Measurements from ENCODE around the gene TNFAIP8L3. TPM values are rescaled to one million over a fixed set of nuclear protein-coding genes. Genes with fewer than 3 reads are reported as not detected.

Gene TNFAIP8L3
- total and polyA plus RNA-seq, 2 of the 4 experiments (the other 2 are of a cell fraction): 0.29 to 0.90 TPM

DNA sequence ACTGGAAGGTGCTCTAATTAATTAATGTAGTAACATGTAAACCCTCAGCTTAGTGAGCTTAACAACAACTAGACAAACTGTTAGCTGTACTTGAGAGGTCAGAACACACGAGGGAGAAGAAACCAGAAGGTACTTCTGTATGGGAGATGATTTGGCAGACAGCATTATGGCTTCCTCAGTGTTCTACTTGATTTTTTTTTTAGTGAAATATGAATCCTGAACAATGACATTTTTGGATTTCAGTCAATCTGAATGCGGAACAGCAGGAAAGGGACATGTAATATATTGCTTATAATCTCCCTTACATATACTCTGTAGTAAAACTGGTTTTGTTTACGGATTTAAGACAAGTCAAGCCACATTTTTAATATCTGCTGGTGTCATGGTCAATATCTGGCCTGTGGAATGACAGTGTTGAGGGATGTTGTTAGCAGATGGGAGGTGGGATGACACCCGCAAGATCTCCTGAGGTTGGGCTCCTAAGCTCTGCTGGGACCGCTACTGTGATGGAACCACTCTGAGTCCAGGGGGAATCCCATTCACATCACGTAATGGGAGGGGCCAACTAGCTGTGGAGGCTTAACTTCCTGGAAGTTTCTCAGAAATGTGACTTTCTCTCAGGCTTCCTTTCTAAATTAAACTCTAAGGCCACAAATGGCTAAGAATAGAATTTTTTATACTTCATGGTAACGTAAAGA, 18.7 kb downstream of the TNFAIP8L3 start:
- no peak overlapping the region for H3K23ac ChIP-seq (ENCODE audit: low read depth, low read length)
- no peak overlapping the region for H3K4me2 ChIP-seq (ENCODE audit: low read depth, low read length)
- H3K9me3 ChIP-seq (ENCODE audit: control insufficient read depth, insufficient read depth, low read length): no peaks in the 10 kb centered on the region
- ATAC-seq (ENCODE audit: low read depth) (no peak), DNase-seq (no peak)
- H4K8ac ChIP-seq (ENCODE audit: low read depth in 2 of 2, low read length in 2 of 2): no peak overlapping the region
- H2AK5ac ChIP-seq (ENCODE audit: low read depth, low read length): no peak overlapping the region
- no peak for TF ChIP-seq CEBPB (IDR thresholded peaks at IDR 0.05; ENCODE audit: low read depth, low read length)
- TF ChIP-seq POLR2A (IDR thresholded peaks at IDR 0.05; ENCODE audit: low read depth, low read length): no peak
- TF ChIP-seq MXI1 (IDR thresholded peaks at IDR 0.05; ENCODE audit: borderline replicate concordance, low read depth, low read length): no peak
- TF ChIP-seq RCOR1 (IDR thresholded peaks at IDR 0.05; ENCODE audit: insufficient replicate concordance, low read length): no peak
- no peak for TF ChIP-seq BHLHE40 (IDR thresholded peaks at IDR 0.05; ENCODE audit: low read depth, low read length)
- TF ChIP-seq, protein P1, sequence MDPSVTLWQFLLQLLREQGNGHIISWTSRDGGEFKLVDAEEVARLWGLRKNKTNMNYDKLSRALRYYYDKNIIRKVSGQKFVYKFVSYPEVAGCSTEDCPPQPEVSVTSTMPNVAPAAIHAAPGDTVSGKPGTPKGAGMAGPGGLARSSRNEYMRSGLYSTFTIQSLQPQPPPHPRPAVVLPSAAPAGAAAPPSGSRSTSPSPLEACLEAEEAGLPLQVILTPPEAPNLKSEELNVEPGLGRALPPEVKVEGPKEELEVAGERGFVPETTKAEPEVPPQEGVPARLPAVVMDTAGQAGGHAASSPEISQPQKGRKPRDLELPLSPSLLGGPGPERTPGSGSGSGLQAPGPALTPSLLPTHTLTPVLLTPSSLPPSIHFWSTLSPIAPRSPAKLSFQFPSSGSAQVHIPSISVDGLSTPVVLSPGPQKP (IDR thresholded peaks at IDR 0.05; ENCODE audit: borderline replicate concordance, low read depth, low read length): no peak
- TF ChIP-seq, protein P2, sequence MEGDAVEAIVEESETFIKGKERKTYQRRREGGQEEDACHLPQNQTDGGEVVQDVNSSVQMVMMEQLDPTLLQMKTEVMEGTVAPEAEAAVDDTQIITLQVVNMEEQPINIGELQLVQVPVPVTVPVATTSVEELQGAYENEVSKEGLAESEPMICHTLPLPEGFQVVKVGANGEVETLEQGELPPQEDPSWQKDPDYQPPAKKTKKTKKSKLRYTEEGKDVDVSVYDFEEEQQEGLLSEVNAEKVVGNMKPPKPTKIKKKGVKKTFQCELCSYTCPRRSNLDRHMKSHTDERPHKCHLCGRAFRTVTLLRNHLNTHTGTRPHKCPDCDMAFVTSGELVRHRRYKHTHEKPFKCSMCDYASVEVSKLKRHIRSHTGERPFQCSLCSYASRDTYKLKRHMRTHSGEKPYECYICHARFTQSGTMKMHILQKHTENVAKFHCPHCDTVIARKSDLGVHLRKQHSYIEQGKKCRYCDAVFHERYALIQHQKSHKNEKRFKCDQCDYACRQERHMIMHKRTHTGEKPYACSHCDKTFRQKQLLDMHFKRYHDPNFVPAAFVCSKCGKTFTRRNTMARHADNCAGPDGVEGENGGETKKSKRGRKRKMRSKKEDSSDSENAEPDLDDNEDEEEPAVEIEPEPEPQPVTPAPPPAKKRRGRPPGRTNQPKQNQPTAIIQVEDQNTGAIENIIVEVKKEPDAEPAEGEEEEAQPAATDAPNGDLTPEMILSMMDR (conservative IDR thresholded peaks at IDR 0.05; ENCODE audit: low read depth, low read length): no peak
- TF ChIP-seq CHD1 (IDR thresholded peaks at IDR 0.05; ENCODE audit: low read depth, low read length): no peak
- TF ChIP-seq FOS (IDR thresholded peaks at IDR 0.05; ENCODE audit: low read depth, low read length): no peak
- TF ChIP-seq MAZ (IDR thresholded peaks at IDR 0.05; ENCODE audit: borderline replicate concordance, low read depth, low read length): no peak
- no peak for TF ChIP-seq RFX5 (IDR thresholded peaks at IDR 0.05; ENCODE audit: low read depth, low read length)
- TF ChIP-seq MAFK (IDR thresholded peaks at IDR 0.05; ENCODE audit: low read depth, low read length): no peak
- TF ChIP-seq, protein P3, sequence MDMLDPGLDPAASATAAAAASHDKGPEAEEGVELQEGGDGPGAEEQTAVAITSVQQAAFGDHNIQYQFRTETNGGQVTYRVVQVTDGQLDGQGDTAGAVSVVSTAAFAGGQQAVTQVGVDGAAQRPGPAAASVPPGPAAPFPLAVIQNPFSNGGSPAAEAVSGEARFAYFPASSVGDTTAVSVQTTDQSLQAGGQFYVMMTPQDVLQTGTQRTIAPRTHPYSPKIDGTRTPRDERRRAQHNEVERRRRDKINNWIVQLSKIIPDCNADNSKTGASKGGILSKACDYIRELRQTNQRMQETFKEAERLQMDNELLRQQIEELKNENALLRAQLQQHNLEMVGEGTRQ (IDR thresholded peaks at IDR 0.05; ENCODE audit: low read depth, low read length): no peak
- TF ChIP-seq NFE2L2 (IDR thresholded peaks at IDR 0.05; ENCODE audit: low read depth, low read length): no peak
- TF ChIP-seq SMC3 (IDR thresholded peaks at IDR 0.05; ENCODE audit: low read depth, low read length): no peak
- no peak for TF ChIP-seq RAD21 (IDR thresholded peaks at IDR 0.05; ENCODE audit: low read length)
- H3K18ac ChIP-seq (ENCODE audit: low read depth, low read length): no peak overlapping the region
- no peak overlapping the region for H3K9ac ChIP-seq (ENCODE audit: low read depth, low read length)
- no peak overlapping the region for H2AFZ ChIP-seq (replicated peaks; ENCODE audit: low read length, poor library complexity)
- H4K20me1 ChIP-seq (ENCODE audit: insufficient read depth, low read length): no peaks in the 10 kb centered on the region
- no peak overlapping the region for H3K27ac ChIP-seq (ENCODE audit: insufficient read depth, low read length)
- H2BK5ac ChIP-seq (ENCODE audit: low read depth, low read length, poor library complexity, severe bottlenecking): no peak overlapping the region
- in situ Hi-C loops (cut with MboI; ENCODE audit: low sequenced_read_pairs) (no loop called here), intact Hi-C loops (cut with micrococcal nuclease) (no loop called here), dilution Hi-C loops (cut with HindIII; ENCODE audit: low sequenced_read_pairs, unreplicated experiment) (no loop called here)
- ChIA-PET POLR2A (ENCODE audit: unreplicated experiment) (no interaction called here), CTCF (interaction anchor here (0.6 kb wide), 1 partner anchor 11 kb away, joined by 3 read pairs; no protein-coding TSS in a partner anchor)
- no peak overlapping the region for H3K14ac ChIP-seq (replicated peaks; ENCODE audit: low read depth, low read length)
- no peak overlapping the region for H4K5ac ChIP-seq (ENCODE audit: low read depth, low read length)
- no peak overlapping the region for H2BK120ac ChIP-seq (ENCODE audit: low read depth, low read length)
- no peak overlapping the region for H4K91ac ChIP-seq (ENCODE audit: insufficient read depth, low read depth, low read length)
- H2BK15ac ChIP-seq (ENCODE audit: low read depth, low read length): no peak overlapping the region
- H3K4me1 ChIP-seq (ENCODE audit: control insufficient read depth, insufficient read depth, low read length): no peaks in the 10 kb centered on the region
- BruUV-seq (replicated peaks): no TSS peak
- no peaks in the 10 kb centered on the region for H3K36me3 ChIP-seq (ENCODE audit: control insufficient read depth, insufficient read depth, low read length)
- no peak overlapping the region for H3K4me3 ChIP-seq (ENCODE audit: insufficient read depth, low read depth, low read length)
- H3K79me1 ChIP-seq (ENCODE audit: low read depth in 1 of 2, low read length in 2 of 2): no peaks in the 10 kb centered on the region
- no peak overlapping the region for H3K4ac ChIP-seq (ENCODE audit: low read depth, low read length)
- H3K56ac ChIP-seq (ENCODE audit: extremely low read depth, insufficient read depth, low read length): no peak overlapping the region
- no CpG with 5 or more reads among the region's 7 CpGs for WGBS, 2 experiments (ENCODE audit: extremely low coverage in 2 of 2, insufficient read length in 1 of 2)
- H2AK9ac ChIP-seq (replicated peaks; ENCODE audit: low read depth, low read length, poor library complexity): no peak overlapping the region
- no peak overlapping the region for H2BK20ac ChIP-seq (ENCODE audit: low read depth, low read length)
- H3K27me3 ChIP-seq (ENCODE audit: control insufficient read depth, insufficient read depth, low read length): no peaks in the 10 kb centered on the region
- H3K9me1 ChIP-seq (ENCODE audit: insufficient read depth, low read length): no peaks in the 10 kb centered on the region
